Activated CD4-positive, alpha-beta memory T cell treated with anti-CD3 and anti-CD28 coated beads, Interleukin-2, amount 10 ng/mL, durations not matched to agents 7 days and 5 days (primary cell): ENCODE results near the gene TEKT5. TPM values are rescaled to one million over a fixed set of nuclear protein-coding genes. Genes with fewer than 3 reads are reported as not detected.
A peak's percentile ranks its signal among the peaks of the same experiment; 100 is the strongest.
"Not testable (repeated sequence)": the region's sequence is repeated elsewhere in the genome, so short reads cannot be mapped to it uniquely, and the experiment has no call there.

ENCODE experiments used
- CTCF ChIA-PET: fragments of 350-600 bp; sonication (Branson Sonifier 250); formaldehyde crosslinking; loops from one replicate; lab custom pipeline; 2021; ENCODE audit warnings: antibody characterized with exemption, inconsistent platforms; lab: Charles Lee
- POLR2A ChIA-PET: fragments of 350-600 bp; sonication (Branson Sonifier 250); formaldehyde crosslinking; loops from one replicate; lab custom pipeline; 2021; ENCODE audit warnings: antibody characterized with exemption; lab: Charles Lee
- DNase-seq: peaks from one replicate; pipeline ENCODE4 v3.0.0-alpha.2; 2020
- H3K27ac Mint-ChIP-seq: one replicate; pipeline ENCODE4 v1.8.0; 2021; ENCODE audit warnings: mild to moderate bottlenecking, mixed read lengths
- H3K27me3 Mint-ChIP-seq: one replicate; pipeline ENCODE4 v1.8.0; 2021; ENCODE audit warnings: mixed read lengths
- H3K36me3 Mint-ChIP-seq: one replicate; pipeline ENCODE4 v1.8.0; 2021; ENCODE audit warnings: low read depth, mixed read lengths
- H3K4me1 Mint-ChIP-seq: one replicate; pipeline ENCODE4 v1.8.0; 2021; ENCODE audit warnings: mixed read lengths
- H3K4me3 Mint-ChIP-seq: one replicate; pipeline ENCODE4 v1.8.0; 2021; ENCODE audit warnings: mild to moderate bottlenecking, mixed read lengths
- H3K9me3 Mint-ChIP-seq: one replicate; pipeline ENCODE4 v1.8.0; 2021; ENCODE audit warnings: mixed read lengths
- total RNA-seq, 2 experiments: library from RNA; stranded (reverse); gene quantifications; one replicate each; pipeline ENCODE4 v1.2.3, GENCODE V29; 2021

TEKT5 gene
- not detected for total RNA-seq

GRCh38 chr16:10694830-10695229 is at the start of gene TEKT5:
Gene TEKT5, minus strand, starts transcription at chr16:10694930. Its CDS starts 57 bp downstream, at chr16:10694873.
- no peaks in the 10 kb centered on the region for H3K36me3 Mint-ChIP-seq
- H3K27me3 Mint-ChIP-seq: peaks cover 1% of the 10 kb centered on the region
- H3K27ac Mint-ChIP-seq: no peak within 1 kb of the TSS
- H3K9me3 Mint-ChIP-seq: no peaks in the 10 kb centered on the region
- DNase-seq: no peak
- POLR2A ChIA-PET: no interaction called here
- CTCF ChIA-PET: interaction anchor here (0.6 kb wide), 1 partner anchor 42 kb away, joined by 4 read pairs; no protein-coding TSS in a partner anchor
- no peaks in the 10 kb centered on the region for H3K4me1 Mint-ChIP-seq
- no peak within 1 kb of the TSS for H3K4me3 Mint-ChIP-seq

GRCh38 chr16:10743610-10744369 is 49.1 kb upstream of the TEKT5 start, which contains the start of gene NUBP1:
Gene NUBP1, plus strand, starts transcription at chr16:10743842. Its CDS starts 22 bp downstream, at chr16:10743864.
- peak; percentile 100 for DNase-seq
- Mint-ChIP-seq H3K27ac (peak within 1 kb of the TSS; percentile 97), H3K4me1 (peaks cover 57% of the 10 kb centered on the region), H3K27me3 (no peaks in the 10 kb centered on the region), H3K4me3 (peak within 1 kb of the TSS; percentile 86), H3K9me3 (no peaks in the 10 kb centered on the region), H3K36me3 (peaks cover 24% of the 10 kb centered on the region)
- ChIA-PET POLR2A (interaction anchor here (0.9 to 3.6 kb wide), 15 partner anchors 22 to 1875 kb away, joined by 3 to 44 read pairs (median 4); partner anchors contain the start of genes CARHSP1, CIITA, DEXI and GSPT1), CTCF (interaction anchor here (0.6 to 2.1 kb wide), 6 partner anchors 8 to 221 kb away, joined by 3 to 13 read pairs (median 4); partner anchors contain the start of gene CIITA)

DNA sequence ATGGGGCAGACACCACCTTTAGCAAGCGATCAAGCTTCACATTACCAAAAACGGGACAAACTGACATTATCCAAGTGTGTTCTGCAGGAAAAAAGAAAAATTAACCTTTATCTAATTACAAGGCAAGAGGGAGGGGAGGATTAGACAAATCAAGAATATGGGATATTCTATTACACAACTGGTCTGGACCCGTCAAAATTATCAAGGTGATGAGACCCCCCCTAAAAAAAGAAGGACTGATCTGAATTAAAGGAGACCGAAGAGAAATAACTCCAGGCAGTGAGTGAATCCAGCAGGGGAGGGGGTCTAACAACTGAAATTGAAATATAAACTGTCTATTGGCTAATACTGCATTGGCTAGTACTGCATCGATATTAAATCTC is 48.5 kb upstream of the TEKT5 start:
- H3K36me3 Mint-ChIP-seq: peaks cover 20% of the 10 kb centered on the region
- DNase-seq: no peak
- CTCF ChIA-PET: interaction anchor here (1.7 to 2.1 kb wide), 2 partner anchors 135 to 175 kb away, joined by 12 to 13 read pairs; partner anchors contain the start of gene CIITA
- POLR2A ChIA-PET: interaction anchor here (1.1 to 3.6 kb wide), 10 partner anchors 28 to 1173 kb away, joined by 3 to 44 read pairs (median 4); partner anchors contain the start of genes CIITA, DEXI and GSPT1
- peaks cover 59% of the 10 kb centered on the region for H3K4me1 Mint-ChIP-seq
- H3K27ac Mint-ChIP-seq: peak overlapping the region; percentile 97
- H3K9me3 Mint-ChIP-seq: no peaks in the 10 kb centered on the region
- H3K4me3 Mint-ChIP-seq: peak overlapping the region; percentile 86
- H3K27me3 Mint-ChIP-seq: no peaks in the 10 kb centered on the region

- Mint-ChIP-seq H3K27ac (no peak overlapping the region), H3K4me1 (peaks cover 71% of the 10 kb centered on the region), H3K36me3 (peaks cover 11% of the 10 kb centered on the region), H3K4me3 (no peak overlapping the region), H3K9me3 (no peaks in the 10 kb centered on the region), H3K27me3 (no peaks in the 10 kb centered on the region)
- ChIA-PET CTCF (no interaction called here), POLR2A (interaction anchor here (3.6 kb wide), 1 partner anchor 136 kb away, joined by 44 read pairs; the partner anchor contains the start of gene CIITA)
- DNase-seq: no peak
Observed at GRCh38 chr16:10741844-10742243, 47.1 kb upstream of the TEKT5 start.

GRCh38 chr16:10741249-10741648 is 46.5 kb upstream of the TEKT5 start:
- POLR2A ChIA-PET: interaction anchor here (1.4 kb wide), 1 partner anchor 138 kb away, joined by 3 read pairs; no protein-coding TSS in a partner anchor
- not testable (repeated sequence) for H3K27ac Mint-ChIP-seq, H3K27me3 Mint-ChIP-seq, H3K36me3 Mint-ChIP-seq, H3K9me3 Mint-ChIP-seq, DNase-seq, H3K4me3 Mint-ChIP-seq
- CTCF ChIA-PET: interaction anchor here (1.4 to 5.7 kb wide), 2 partner anchors 136 to 175 kb away, joined by 3 to 39 read pairs; partner anchors contain the start of gene CIITA
- H3K4me1 Mint-ChIP-seq: peaks cover 71% of the 10 kb centered on the region

- H3K27ac Mint-ChIP-seq: no peak overlapping the region
- H3K4me1 Mint-ChIP-seq: peaks cover 70% of the 10 kb centered on the region
- H3K27me3 Mint-ChIP-seq: no peaks in the 10 kb centered on the region
- ChIA-PET POLR2A (interaction anchor here (0.6 to 1.7 kb wide), 3 partner anchors 16 to 138 kb away, joined by 3 to 6 read pairs (median 4); partner anchors contain the start of gene CIITA), CTCF (interaction anchor here (1.4 to 5.7 kb wide), 3 partner anchors 136 to 226 kb away, joined by 3 to 39 read pairs (median 5); partner anchors contain the start of gene CIITA)
- no peaks in the 10 kb centered on the region for H3K9me3 Mint-ChIP-seq
- peaks cover 5% of the 10 kb centered on the region for H3K36me3 Mint-ChIP-seq
- DNase-seq: no peak
- no peak overlapping the region for H3K4me3 Mint-ChIP-seq
Observed at GRCh38 chr16:10740845-10741208, 46.1 kb upstream of the TEKT5 start.

DNA sequence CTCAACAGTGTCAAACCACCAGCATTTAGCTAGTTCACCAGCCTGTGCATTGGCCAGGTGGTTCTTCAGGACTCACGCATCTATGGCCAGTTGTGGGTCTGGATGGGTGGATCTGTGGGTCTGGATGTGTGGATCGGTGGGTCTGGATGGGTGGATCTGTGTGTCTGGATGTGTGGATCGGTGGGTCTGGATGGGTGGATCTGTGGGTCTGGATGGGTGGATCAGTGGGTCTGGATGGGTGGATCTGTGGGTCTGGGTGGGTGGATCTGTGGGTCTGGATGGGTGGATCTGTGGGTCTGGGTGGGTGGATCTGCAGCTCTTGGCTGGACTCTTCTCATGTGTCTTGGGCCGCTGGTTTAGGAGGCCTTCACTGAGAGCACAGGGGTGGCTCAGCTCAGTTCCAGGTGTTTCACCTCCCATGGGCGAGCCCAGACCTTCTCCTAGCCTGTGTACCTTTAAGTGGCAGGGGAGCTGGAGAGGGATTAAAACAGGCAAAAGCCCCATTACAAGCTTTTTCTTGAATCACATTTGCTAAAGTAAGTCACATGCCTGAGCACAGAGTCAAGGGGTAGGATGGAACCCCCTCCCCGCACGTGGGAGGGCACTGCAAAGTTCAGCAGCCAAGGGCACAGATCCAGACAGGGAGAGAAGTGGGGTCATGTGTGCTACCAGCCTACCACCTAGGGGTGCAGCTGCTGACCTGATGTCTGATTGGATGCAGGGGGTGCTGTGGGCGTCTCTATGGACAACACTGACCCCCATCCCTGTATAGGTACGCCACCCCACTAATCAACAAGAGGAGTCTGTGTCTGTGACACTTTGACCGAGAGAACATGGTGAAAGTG is 45.5 kb upstream of the TEKT5 start:
- H3K9me3 Mint-ChIP-seq: no peaks in the 10 kb centered on the region
- H3K4me3 Mint-ChIP-seq: no peak overlapping the region
- peaks cover 65% of the 10 kb centered on the region for H3K4me1 Mint-ChIP-seq
- H3K27ac Mint-ChIP-seq: no peak overlapping the region
- DNase-seq: no peak
- no peaks in the 10 kb centered on the region for H3K27me3 Mint-ChIP-seq
- CTCF ChIA-PET: interaction anchor here (1.4 to 5.7 kb wide), 3 partner anchors 137 to 225 kb away, joined by 3 to 39 read pairs (median 5); partner anchors contain the start of gene CIITA
- POLR2A ChIA-PET: interaction anchor here (0.6 to 1.7 kb wide), 4 partner anchors 17 to 1870 kb away, joined by 3 to 6 read pairs (median 4); partner anchors contain the start of gene CIITA
- no peaks in the 10 kb centered on the region for H3K36me3 Mint-ChIP-seq

- DNase-seq: peak; percentile 79
- Mint-ChIP-seq H3K27ac (peak overlapping the region; percentile 67), H3K27me3 (no peaks in the 10 kb centered on the region), H3K36me3 (no peaks in the 10 kb centered on the region), H3K4me1 (peaks cover 56% of the 10 kb centered on the region), H3K4me3 (no peak overlapping the region), H3K9me3 (no peaks in the 10 kb centered on the region)
- ChIA-PET POLR2A (interaction anchor here (1.1 kb wide), 1 partner anchor 139 kb away, joined by 3 read pairs; no protein-coding TSS in a partner anchor), CTCF (interaction anchor here (0.6 to 5.7 kb wide), 15 partner anchors 37 to 1198 kb away, joined by 3 to 76 read pairs (median 3); no protein-coding TSS in a partner anchor)
Observed at GRCh38 chr16:10738231-10739077, 43.7 kb upstream of the TEKT5 start.

- H3K36me3 Mint-ChIP-seq: no peaks in the 10 kb centered on the region
- H3K4me3 Mint-ChIP-seq: peak overlapping the region; percentile 28
- no peaks in the 10 kb centered on the region for H3K27me3 Mint-ChIP-seq
- peak overlapping the region; percentile 41 for H3K27ac Mint-ChIP-seq
- CTCF ChIA-PET: interaction anchor here (0.6 to 5.7 kb wide), 26 partner anchors 13 to 1647 kb away, joined by 3 to 76 read pairs (median 4); partner anchors contain the start of gene TEKT5
- DNase-seq: peak; percentile 78
- peaks cover 48% of the 10 kb centered on the region for H3K4me1 Mint-ChIP-seq
- peaks cover 3% of the 10 kb centered on the region for H3K9me3 Mint-ChIP-seq
- POLR2A ChIA-PET: no interaction called here
Observed at GRCh38 chr16:10737068-10737625, 42.4 kb upstream of the TEKT5 start.

DNA sequence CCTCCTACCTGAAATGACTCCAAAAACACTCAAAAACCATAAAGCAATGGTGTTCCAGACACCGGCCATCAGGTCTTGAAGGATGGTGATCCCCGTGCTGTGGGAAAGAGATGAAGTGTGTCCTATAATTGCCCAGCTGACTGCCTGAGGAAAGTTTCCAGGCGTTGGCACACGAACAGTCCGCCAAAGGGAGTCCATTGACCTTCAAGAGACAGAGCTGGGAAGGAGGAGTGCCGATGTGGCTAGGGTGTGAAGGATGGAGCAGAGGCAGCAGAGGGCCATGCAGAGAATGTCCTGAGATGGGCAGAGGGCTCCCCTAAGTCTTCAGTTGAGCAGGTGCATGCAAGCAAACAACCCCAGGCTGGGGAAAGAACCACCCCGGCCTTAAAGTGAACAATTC is 37.1 kb upstream of the TEKT5 start:
- H3K27me3 Mint-ChIP-seq: no peaks in the 10 kb centered on the region
- DNase-seq: no peak
- no peaks in the 10 kb centered on the region for H3K4me1 Mint-ChIP-seq
- POLR2A ChIA-PET: no interaction called here
- H3K27ac Mint-ChIP-seq: no peak overlapping the region
- no peak overlapping the region for H3K4me3 Mint-ChIP-seq
- CTCF ChIA-PET: interaction anchor here (1.3 kb wide), 1 partner anchor 217 kb away, joined by 10 read pairs; no protein-coding TSS in a partner anchor
- peaks cover 3% of the 10 kb centered on the region for H3K9me3 Mint-ChIP-seq
- H3K36me3 Mint-ChIP-seq: no peaks in the 10 kb centered on the region
